Cerebellar nuclear complex (tissue), 1 donor: Measurements from ENCODE around the gene CIB1.
A peak's percentile ranks its signal among the peaks of the same experiment; 100 is the strongest.

Experiments
- DNase-seq, 2 experiments: peaks; one replicate each; lab custom pipeline; 2025; lab: John Stamatoyannopoulos, UW

CIB1 gene

DNA sequence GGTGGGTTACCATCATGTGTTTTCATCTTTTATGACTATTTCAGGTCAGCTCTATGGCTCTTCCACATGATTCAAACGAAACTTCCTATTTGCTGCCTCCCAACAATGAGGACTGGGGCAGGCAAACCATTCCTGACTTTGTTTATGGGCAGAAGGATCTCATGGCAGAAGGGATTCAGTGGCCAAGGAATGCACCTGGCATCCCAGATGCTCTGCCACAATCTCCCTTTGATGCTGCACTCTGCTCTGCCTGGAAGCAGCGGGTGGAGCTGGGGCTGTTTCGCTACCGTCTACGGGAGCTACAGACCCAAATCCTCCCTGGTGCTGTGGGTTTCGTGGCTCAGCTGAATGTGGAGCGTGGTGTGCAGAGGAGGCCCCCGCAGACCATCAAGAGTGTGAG, 7.1 kb upstream of the CIB1 start:
- DNase-seq: peak in 1 of 2 experiments; percentile 6

GRCh38 chr15:90239371-90239770, 5.6 kb upstream of the CIB1 start:
- DNase-seq: no peak

GRCh38 chr15:90234096-90234988, 601 bp upstream of the CIB1 start, which contains the start of gene GDPGP1:
Gene GDPGP1 (plus strand): TSS chr15:90234209. CDS start chr15:90240909, 6,700 bp downstream.
- DNase-seq: peak; percentile 49 to 61

DNA sequence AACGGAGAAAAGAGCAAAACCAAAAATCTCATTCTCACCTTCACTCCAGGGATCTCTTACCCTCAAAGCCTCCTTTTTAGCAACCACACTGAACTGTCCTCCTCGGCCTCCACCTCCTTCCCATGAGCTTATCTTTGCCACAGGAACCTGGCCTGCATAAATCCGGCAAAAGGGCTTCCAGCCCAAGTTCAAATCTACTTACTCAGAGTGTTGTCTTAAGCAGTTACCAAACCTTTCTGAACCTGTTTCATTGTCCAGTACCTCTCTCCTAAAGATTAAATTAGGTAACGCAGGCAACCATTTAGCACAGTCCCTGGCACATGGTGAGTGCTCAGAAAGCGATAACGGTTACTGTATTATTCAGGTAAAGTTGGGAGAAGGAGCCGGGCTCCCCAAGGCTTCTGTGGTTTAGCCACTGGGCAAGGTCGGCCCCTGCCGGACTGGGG, 777 bp downstream of the CIB1 start:
- DNase-seq: no peak

DNA sequence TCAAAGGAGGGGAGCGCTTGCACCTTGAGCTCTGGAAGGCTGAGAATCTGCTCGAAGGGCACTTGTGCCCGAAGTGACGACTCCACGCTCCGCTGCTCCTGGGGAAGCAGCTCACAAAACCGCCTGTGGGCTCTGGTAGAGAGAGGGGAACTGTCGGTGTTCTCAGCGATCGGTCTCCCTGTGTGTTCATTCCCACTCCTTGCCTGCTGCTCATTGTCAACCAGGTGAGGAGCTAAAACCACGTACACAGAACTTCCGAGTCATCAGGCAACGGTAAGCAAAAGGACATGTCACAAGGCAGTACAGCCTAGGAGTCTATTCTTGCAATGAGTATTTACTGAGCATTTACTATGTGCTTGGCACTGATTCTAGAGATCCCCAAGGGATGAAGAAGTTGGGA, 1.5 kb downstream of the CIB1 start:
- DNase-seq: no peak

GRCh38 chr15:90231028-90232017, 2.4 kb downstream of the CIB1 start:
- no peak for DNase-seq

GRCh38 chr15:90230610-90231009, 3.1 kb downstream of the CIB1 start:
- DNase-seq: no peak

GRCh38 chr15:90230071-90230494, 3.7 kb downstream of the CIB1 start:
- no peak for DNase-seq

GRCh38 chr15:90228960-90229359, 4.8 kb downstream of the CIB1 start:
- no peak for DNase-seq

- no peak for DNase-seq
Measured at GRCh38 chr15:90227816-90228772, 5.6 kb downstream of the CIB1 start.

DNA sequence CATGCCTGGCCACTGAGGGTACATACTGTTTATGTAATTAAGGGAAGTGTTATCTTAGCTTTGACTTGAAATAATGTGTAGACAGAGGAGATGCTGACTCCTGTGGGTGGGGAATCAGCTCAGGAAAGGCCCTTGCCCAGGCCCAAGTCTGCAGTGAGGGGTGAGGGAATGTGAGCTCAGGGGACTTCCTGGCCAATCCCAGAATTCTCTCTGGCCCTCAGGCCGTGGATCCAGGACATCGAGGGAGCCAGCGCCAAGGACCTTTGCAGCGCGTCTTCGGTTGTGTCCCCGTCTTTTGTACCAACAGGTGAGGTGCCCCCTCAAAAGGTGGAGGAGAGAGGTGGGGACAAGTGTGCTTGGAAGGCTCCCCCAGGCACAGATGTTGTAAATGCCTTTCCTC, 6.4 kb downstream of the CIB1 start:
- DNase-seq: no peak

DNA sequence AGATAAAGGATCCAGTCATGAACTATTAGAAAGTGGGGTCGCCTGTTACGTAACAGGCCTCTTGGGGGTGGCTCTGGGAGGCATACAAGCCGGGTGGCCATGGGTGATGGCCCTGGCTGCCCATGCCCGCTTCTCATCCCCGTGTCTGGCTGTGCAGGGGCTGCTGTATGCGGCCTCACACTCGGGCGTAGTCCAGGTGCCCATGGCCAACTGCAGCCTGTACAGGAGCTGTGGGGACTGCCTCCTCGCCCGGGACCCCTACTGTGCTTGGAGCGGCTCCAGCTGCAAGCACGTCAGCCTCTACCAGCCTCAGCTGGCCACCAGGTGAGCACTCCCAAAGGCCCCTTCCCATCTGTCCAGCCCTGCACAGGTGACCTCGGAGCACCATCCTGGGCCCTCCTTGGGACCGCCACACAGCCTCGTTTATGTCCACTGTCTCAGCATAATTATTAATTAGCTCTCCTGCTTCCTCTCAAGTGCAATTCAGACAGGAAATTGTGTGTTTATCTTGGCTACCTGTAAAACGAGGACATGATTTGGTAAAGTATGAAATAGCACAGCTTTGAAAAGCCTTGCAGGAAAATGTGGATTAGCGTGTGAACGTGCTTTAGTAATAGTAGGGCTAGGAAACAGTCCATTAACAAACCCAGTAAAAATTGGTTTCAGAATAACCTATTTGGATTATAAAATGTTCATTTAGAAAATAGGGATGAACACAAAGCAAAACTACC, 8.1 kb downstream of the CIB1 start:
- DNase-seq: no peak

DNA sequence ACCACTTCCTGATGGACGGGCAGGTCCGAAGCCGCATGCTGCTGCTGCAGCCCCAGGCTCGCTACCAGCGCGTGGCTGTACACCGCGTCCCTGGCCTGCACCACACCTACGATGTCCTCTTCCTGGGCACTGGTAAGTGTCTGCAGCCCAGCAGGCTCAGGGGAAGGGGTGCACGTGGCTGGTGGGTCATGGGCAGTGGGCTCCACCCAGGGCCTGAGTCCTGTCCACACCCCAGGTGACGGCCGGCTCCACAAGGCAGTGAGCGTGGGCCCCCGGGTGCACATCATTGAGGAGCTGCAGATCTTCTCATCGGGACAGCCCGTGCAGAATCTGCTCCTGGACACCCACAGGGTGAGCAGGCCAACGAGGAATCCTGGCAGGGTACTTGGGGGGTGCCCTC, 8.7 kb downstream of the CIB1 start:
- DNase-seq: no peak

- no peak for DNase-seq
Measured at GRCh38 chr15:90223441-90224165, 10.1 kb downstream of the CIB1 start.

DNA sequence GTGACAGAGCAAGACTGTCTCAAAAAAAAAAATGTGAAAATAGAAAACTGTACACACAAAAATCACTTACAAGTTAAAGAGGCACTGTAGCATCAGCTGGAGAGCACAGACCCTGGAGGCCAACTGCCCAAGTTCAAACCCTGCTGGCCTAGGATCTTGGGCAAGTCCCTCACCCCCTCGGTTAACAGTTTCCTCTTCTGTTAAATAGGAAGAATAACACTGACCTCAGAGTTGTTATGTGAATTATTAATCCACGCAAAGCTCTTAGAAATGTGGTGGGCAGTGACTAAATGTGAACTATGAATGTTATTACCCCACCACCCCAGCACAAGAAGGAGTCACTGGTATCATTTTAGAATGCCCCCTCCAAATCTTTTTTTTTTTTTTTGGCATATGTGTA, 11.2 kb downstream of the CIB1 start:
- no peak for DNase-seq

GRCh38 chr15:90221246-90221900, 12.4 kb downstream of the CIB1 start:
- DNase-seq: no peak

GRCh38 chr15:90219421-90220141, 14.2 kb downstream of the CIB1 start:
- DNase-seq: no peak

DNA sequence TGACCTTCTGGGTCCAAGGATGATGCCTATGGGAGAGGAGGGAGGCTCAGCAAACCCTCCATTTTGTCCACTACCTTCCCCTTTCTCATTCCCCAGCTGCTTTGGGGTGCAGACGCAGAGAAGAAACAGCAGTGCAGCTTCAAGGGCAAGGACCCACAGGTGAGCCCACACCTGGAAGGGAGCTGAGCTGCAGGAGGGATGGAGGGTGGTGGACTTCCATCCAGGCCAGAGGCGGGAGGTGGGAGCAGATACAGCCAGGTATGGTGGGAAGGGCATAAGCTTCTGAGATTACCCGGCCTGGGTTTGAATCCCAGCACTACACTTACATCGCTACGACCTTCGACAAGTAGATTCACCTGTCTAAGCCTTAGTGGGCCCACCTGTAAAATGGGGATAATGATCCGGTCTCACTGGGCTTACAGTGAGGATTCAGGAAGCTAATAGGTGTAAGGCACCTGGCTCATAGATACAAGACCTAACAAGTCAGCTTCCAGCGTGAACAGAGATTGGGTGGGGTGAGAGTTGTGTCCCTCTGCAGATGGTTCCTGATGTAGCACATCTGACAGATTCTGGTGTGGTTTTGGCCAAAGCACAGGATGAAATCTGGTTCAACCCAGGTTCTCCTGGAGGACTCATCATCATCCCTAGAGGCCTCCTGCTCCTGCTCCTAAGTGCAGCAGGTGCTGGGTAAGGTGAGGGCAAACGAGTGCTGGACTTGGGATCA, 15.9 kb downstream of the CIB1 start:
- DNase-seq: no peak
